GM12878 (cell line): ENCODE results near the gene UMPS. TPM values are rescaled to one million over a fixed set of nuclear protein-coding genes. Genes with fewer than 3 reads are reported as not detected.
"Not testable (repeated sequence)": the region's sequence is repeated elsewhere in the genome, so short reads cannot be mapped to it uniquely, and the experiment has no call there.

Experiments used
- ATAC-seq: fragments of 200-7000 bp; cut with Tn5 transposase; 3 replicates; pipeline ENCODE4 v1.9.1; 2020; ENCODE audit warnings: mild to moderate bottlenecking, moderate library complexity
- BruUV-seq: library from RNA; stranded (reverse); fragments of 400-500 nt; replicated peaks from 2 replicates; lab custom pipeline; 2021; lab: Mats Ljungman, UMichigan
- CTCF ChIA-PET: fragments of 300-600 bp; sonication (Branson Sonifier 250); formaldehyde crosslinking; extraction: SDS; loops from one replicate; lab custom pipeline; 2021; ENCODE audit warnings: inconsistent platforms; lab: Yijun Ruan, JAX
- POLR2A ChIA-PET: fragments of 350-600 bp; formaldehyde crosslinking; extraction: SDS; loops from one replicate; lab custom pipeline; 2021; ENCODE audit warnings: inconsistent platforms; lab: Charles Lee
- RAD21 ChIA-PET: fragments of 300-600 bp; sonication (Branson Sonifier 250); formaldehyde crosslinking; loops from one replicate; lab custom pipeline; 2023; ENCODE audit warnings: antibody characterized with exemption; ENCODE audit not compliant: unreplicated experiment; lab: Charles Lee
- SMC1A ChIA-PET: fragments of 300-600 bp; sonication (Branson Sonifier 250); formaldehyde crosslinking; loops from one replicate; lab custom pipeline; 2023; ENCODE audit not compliant: unreplicated experiment, uncharacterized antibody; lab: Charles Lee
- DNase-seq: peaks from one replicate; pipeline ENCODE4 v3.0.0-alpha.2; 2011; ENCODE audit warnings: low read depth, low spot score
- FAIRE-seq: peaks from 3 replicates; lab custom pipeline; 2011; peaks lifted over from hg19 to GRCh38; lab: Jason Lieb, UNC
- H2AFZ ChIP-seq: 2 replicates; pipeline ENCODE4 v1.6.0; 2011; ENCODE audit warnings: low read depth, low read length, control low read depth; ENCODE audit not compliant: control insufficient read depth
- H3K27ac ChIP-seq: 2 replicates; pipeline ENCODE4 v1.5.1; 2011; ENCODE audit warnings: control low read depth; ENCODE audit not compliant: control insufficient read depth, insufficient read depth
- H3K27me3 ChIP-seq, 2 experiments: replicated peaks in 1 of 2; 2 replicates each; pipeline versions ENCODE4 v1.6.0 to v1.6.1; 2011; ENCODE audit warnings: low read length in 1 of 2; ENCODE audit not compliant: control insufficient read depth in 2 of 2, insufficient read depth in 2 of 2
- H3K36me3 ChIP-seq, 2 experiments: 2 replicates each; pipeline ENCODE4 v1.5.1; 2011; ENCODE audit warnings: low read length in 1 of 2; ENCODE audit not compliant: control insufficient read depth in 2 of 2, insufficient read depth in 2 of 2
- H3K4me1 ChIP-seq: 2 replicates; pipeline ENCODE4 v1.6.1; 2011; ENCODE audit warnings: mild to moderate bottlenecking, low read length, moderate library complexity, mixed read lengths; ENCODE audit not compliant: control insufficient read depth, insufficient read depth
- H3K4me2 ChIP-seq: 2 replicates; pipeline ENCODE4 v1.6.0; 2011; ENCODE audit warnings: control low read depth; ENCODE audit not compliant: control insufficient read depth, insufficient read depth
- H3K4me3 ChIP-seq: fragments of 200-600 bp; sonication (generic); 2 replicates; pipeline ENCODE4 v1.5.1; 2016
- H3K79me2 ChIP-seq: 2 replicates; pipeline ENCODE4 v1.6.0; 2011; ENCODE audit warnings: low read length; ENCODE audit not compliant: control insufficient read depth, insufficient read depth
- H3K9ac ChIP-seq: 2 replicates; pipeline ENCODE4 v1.8.0; 2011; ENCODE audit warnings: low read length, control low read depth, mixed read lengths; ENCODE audit not compliant: control insufficient read depth, insufficient read depth
- H3K9me3 ChIP-seq: replicated peaks from 3 replicates; pipeline ENCODE4 v1.5.1; 2011; ENCODE audit warnings: mild to moderate bottlenecking, low read length; ENCODE audit not compliant: control insufficient read depth, insufficient read depth
- H4K20me1 ChIP-seq: 2 replicates; pipeline ENCODE4 v1.6.0; 2011; ENCODE audit not compliant: control insufficient read depth, insufficient read depth
- POLR2A ChIP-seq: IDR thresholded peaks from 2 replicates; pipeline ENCODE4 v1.6.1; 2011; ENCODE audit warnings: low read depth, mild to moderate bottlenecking, low read length
- RCOR1 ChIP-seq: conservative IDR thresholded peaks from 2 replicates; pipeline ENCODE4 v1.6.1; 2012; ENCODE audit warnings: low read depth, low read length, improper control_type of control experiment
- ZSCAN29 ChIP-seq: fragments of 450-650 bp; IDR thresholded peaks from 2 replicates; pipeline ENCODE4 v1.6.1; 2017; ENCODE audit warnings: mild to moderate bottlenecking, moderate library complexity
- WGBS: methylation state at CpG from one replicate; pipeline ENCODE4 v1.1.6; 2016; ENCODE audit warnings: low lambda C conversion rate; ENCODE audit not compliant: insufficient replicate concordance, insufficient coverage; ENCODE audit errors: missing lambda C conversion rate; 5-methylcytosine and 5-hydroxymethylcytosine counted together
- in situ Hi-C: fragments of 300-500 bp; cut with MboI; formaldehyde crosslinking; loops from 9 replicates; pipeline ENCODE4 v1.14.3; 2018; ENCODE audit warnings: mixed read lengths
- intact Hi-C: fragments of 100-400 bp; cut with micrococcal nuclease; formaldehyde crosslinking; loops from one replicate; pipeline ENCODE4 v1.14.2; 2022; ENCODE audit not compliant: unreplicated experiment
- polyA plus RNA-seq, 11 experiments: library from polyadenylated mRNA; depleted of rRNA in 4 of 11; unstranded in 6 of 11; stranded (reverse) in 5 of 11; fragments of >200 nt; fragmentation: Nextera tagmentation in 4 of 11; fragmentation: Illumina TruSeq in 1 of 11; extraction: Ambion mirVana in 4 of 11; extraction: Trizol in 1 of 11; gene quantifications; 1 replicate in 1 of 11; 2 replicates in 10 of 11; pipeline versions ENCODE4 v1.2.1 to v1.2.3, GENCODE V29; 2011 to 2016; ENCODE audit warnings: inconsistent platforms in 2 of 11, missing spikeins in 2 of 11, low read depth in 1 of 11
- total RNA-seq, 4 experiments: library from RNA; depleted of rRNA in 3 of 4; stranded (reverse); fragments of >200 nt in 3 of 4; fragmentation: Illumina TruSeq in 1 of 4; extraction: Trizol in 1 of 4; gene quantifications; 2 replicates each; pipeline versions ENCODE4 v1.2.1 to v1.2.3, GENCODE V29; 2013 to 2021

The UMPS gene
- total and polyA plus RNA-seq, 10 of the 15 experiments (the other 5 are each of a cell fraction or from before 2014, with no cell fraction given), result 30.6 to 82.8 (median 49.5) TPM

DNA sequence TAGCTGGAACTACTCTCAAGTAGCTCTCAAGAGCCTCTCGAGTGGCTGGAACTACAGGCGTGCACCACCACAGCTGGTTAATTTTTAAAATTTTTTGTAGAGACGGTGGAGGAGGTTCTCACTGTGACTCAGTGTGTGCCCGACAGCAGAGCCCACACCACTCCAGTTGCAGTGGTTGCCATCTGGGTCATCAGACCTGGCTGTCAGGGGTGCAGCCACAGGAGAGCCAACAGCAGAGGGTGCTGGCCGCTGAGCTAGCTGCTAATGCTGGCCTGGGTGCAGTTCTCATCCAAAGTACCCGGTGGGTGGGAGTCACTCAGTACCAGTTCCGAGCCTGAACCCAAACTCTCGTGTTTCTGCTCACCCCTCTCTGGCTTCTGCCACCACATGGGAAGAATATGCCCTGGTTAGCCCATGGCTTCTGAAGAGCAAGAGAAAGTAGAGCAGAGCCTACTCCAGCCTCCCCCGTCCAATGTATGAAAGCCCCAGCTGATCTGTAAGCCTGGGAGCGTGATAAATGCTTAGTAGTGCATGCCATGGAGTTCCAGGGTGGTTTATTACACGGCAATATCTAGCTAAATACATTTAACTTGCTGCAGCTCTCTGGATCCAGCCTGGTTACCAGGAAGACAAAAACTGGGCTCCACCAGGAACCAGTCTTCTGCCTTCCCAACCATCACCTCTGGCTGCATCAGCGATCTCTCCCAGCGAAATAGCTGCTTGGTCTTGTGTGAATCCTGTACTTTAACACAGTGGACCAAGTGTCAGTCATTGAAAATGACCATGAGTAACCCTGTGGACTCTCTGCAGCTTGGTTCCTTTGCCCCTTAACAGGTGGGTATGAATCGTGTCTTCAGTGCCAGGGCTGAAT is 17.1 kb downstream of the UMPS start:
- ATAC-seq (no peak; the same call in 2 of the 3 replicates), DNase-seq (no peak), FAIRE-seq (no peak)
- Histone ChIP-seq H3K4me1 (no peaks in the 10 kb centered on the region), H3K27ac (no peak overlapping the region), H3K9ac (no peak overlapping the region), H4K20me1 (no peaks in the 10 kb centered on the region), H3K9me3 (no peaks in the 10 kb centered on the region), H3K36me3 (peaks cover 5 to 10% of the 10 kb centered on the region in 2 experiments; a peak in 3 of 4 replicates), H3K4me3 (no peak overlapping the region), H2AFZ (no peak overlapping the region), H3K4me2 (no peak overlapping the region), H3K27me3 (no peaks in the 10 kb centered on the region), H3K79me2 (no peaks in the 10 kb centered on the region)
- RAD21 ChIA-PET, result interaction anchor here (1.6 kb wide), 1 partner anchor 14 kb away, joined by 4 read pairs; no protein-coding TSS in a partner anchor
- intact Hi-C loops (no loop called here), in situ Hi-C loops (no loop called here)
- CTCF ChIA-PET, result interaction anchor here (1.4 to 2.0 kb wide), 4 partner anchors 14 to 197 kb away, joined by 3 to 6 read pairs (median 6); no protein-coding TSS in a partner anchor
- BruUV-seq, result no TSS peak
- SMC1A ChIA-PET, result interaction anchor here (1.1 to 1.6 kb wide), 2 partner anchors 14 to 154 kb away, joined by 4 to 6 read pairs; no protein-coding TSS in a partner anchor
- WGBS, result 86% methylated on average over 14 of the region's 14 CpGs
- POLR2A ChIA-PET, result interaction anchor here (1.5 kb wide), 1 partner anchor 17 kb away, joined by 3 read pairs; the partner anchor contains the start of gene UMPS
- TF ChIP-seq POLR2A (peak; percentile 16; the same call in 1 of the 2 replicates), ZSCAN29 (no peak)

DNA sequence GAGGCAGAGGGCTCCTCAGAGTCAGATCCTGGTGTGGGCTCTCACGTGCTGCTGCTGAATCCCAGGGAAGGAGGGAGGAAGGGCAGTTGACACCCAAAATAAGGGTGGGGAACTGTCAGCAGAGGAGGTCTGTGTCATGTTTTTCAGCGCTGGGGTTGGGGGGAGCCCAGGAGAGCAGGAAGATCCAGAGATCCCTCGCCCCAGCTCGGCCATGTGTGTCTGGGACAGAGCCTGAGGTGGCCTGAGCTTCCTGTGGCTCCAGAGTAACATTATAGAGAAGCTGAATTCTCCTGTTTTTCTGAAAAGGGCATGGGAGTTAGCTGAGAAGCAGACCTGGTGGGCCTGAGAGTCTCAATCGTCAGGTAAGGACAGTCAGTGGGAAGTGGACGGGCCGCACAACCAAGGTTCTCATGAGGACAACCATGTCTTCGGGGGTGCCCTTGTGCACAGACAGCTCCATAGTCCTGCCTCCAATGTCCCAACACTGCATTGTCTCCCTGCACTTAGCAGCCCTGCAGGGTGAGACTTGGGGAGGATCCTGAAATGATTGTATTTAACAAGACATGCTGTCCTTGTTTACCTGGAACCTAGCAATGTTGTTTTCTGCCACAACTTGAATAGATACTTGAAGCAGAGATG is 18.4 kb downstream of the UMPS start:
- H3K9me3 ChIP-seq, result no peaks in the 10 kb centered on the region
- H3K4me2 ChIP-seq, result no peak overlapping the region
- intact Hi-C loops (no loop called here), in situ Hi-C loops (no loop called here)
- POLR2A ChIA-PET, result interaction anchor here (1.5 kb wide), 1 partner anchor 18 kb away, joined by 3 read pairs; the partner anchor contains the start of gene UMPS
- no peak for DNase-seq
- no peak overlapping the region for H2AFZ ChIP-seq
- peaks cover 5 to 9% of the 10 kb centered on the region in 2 experiments; a peak in 3 of 4 replicates for H3K36me3 ChIP-seq
- CTCF ChIA-PET, result interaction anchor here (2.0 kb wide), 1 partner anchor 17 kb away, joined by 5 read pairs; no protein-coding TSS in a partner anchor
- TF ChIP-seq POLR2A (0 out of 2 replicates have a peak, but pooled peaks have one; percentile 36), RCOR1 (no peak)
- H3K4me1 ChIP-seq, result no peaks in the 10 kb centered on the region
- H3K9ac ChIP-seq, result no peak overlapping the region
- 95% methylated on average over 8 of the region's 8 CpGs for WGBS
- H3K27me3 ChIP-seq, result no peaks in the 10 kb centered on the region
- no peak overlapping the region for H3K4me3 ChIP-seq
- no peak for FAIRE-seq
- SMC1A ChIA-PET, result no interaction called here
- no peaks in the 10 kb centered on the region for H4K20me1 ChIP-seq
- RAD21 ChIA-PET, result no interaction called here
- H3K79me2 ChIP-seq, result no peaks in the 10 kb centered on the region
- BruUV-seq, result no TSS peak
- H3K27ac ChIP-seq, result no peak overlapping the region
- ATAC-seq, result no peak

DNA sequence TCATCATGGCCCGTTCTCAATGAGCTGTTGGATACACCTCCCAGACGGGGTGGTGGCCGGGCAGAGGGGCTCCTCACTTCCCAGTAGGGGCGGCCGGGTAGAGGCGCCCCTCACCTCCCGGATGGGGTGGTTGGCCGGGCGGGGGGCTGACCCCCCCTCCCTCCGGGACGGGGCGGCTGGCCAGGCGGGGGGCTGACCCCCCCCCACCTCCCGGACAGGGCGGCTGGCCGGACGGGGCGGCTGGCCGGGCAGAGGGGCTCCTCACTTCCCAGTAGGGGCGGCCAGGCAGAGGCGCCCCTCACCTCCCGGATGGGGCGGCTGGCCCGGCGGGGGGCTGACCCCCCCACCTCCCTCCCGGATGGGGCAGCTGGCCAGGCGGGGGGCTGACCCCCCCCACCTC is 19.6 kb downstream of the UMPS start:
- FAIRE-seq, H4K20me1 ChIP-seq, CTCF ChIA-PET, DNase-seq, H3K9me3 ChIP-seq, H2AFZ ChIP-seq, H3K27ac ChIP-seq, H3K4me1 ChIP-seq, BruUV-seq, H3K4me2 ChIP-seq, in situ Hi-C loops, intact Hi-C loops, H3K4me3 ChIP-seq, SMC1A ChIA-PET, H3K9ac ChIP-seq, H3K36me3 ChIP-seq, H3K27me3 ChIP-seq, POLR2A ChIA-PET, RAD21 ChIA-PET, H3K79me2 ChIP-seq, ATAC-seq: not testable (repeated sequence)
- WGBS, result 85% methylated on average over 13 of the region's 27 CpGs
